ENCODE results near the gene NFIA. TPM values are rescaled to one million over a fixed set of nuclear protein-coding genes. Genes with fewer than 3 reads are reported as not detected.

NFIA gene
- total and polyA plus RNA-seq, 9 of the 15 experiments (the other 6 are each of a cell fraction or from before 2014, with no cell fraction given), result 5.3 to 24.9 (median 9.8) TPM

GRCh38 chr1:61130338-61131000, 48.1 kb downstream of the NFIA start:
- Histone ChIP-seq H3K9me1 (ENCODE audit: control insufficient read depth, insufficient read depth, low read length) (no peaks in the 10 kb centered on the region), H2AFZ (ENCODE audit: low read depth, low read length) (no peak overlapping the region), H3K4me3 (no peak overlapping the region), H3K9me3 (replicated peaks; ENCODE audit: control insufficient read depth, insufficient read depth, low read depth, low read length) (no peaks in the 10 kb centered on the region), H3K27ac (ENCODE audit: extremely low read depth, low read depth, low read length) (no peak overlapping the region), H3K27me3 (ENCODE audit: control insufficient read depth in 2 of 2, insufficient read depth in 2 of 2, low read length in 2 of 2) (no peaks in the 10 kb centered on the region), H3K79me2 (ENCODE audit: control insufficient read depth, insufficient read depth, low read length) (peaks cover 67% of the 10 kb centered on the region), H3K36me3 (ENCODE audit: control insufficient read depth, insufficient read depth, low read length) (peaks cover 6% of the 10 kb centered on the region; the same call in 1 of the 3 replicates), H4K20me1 (replicated peaks; ENCODE audit: control insufficient read depth, insufficient read depth, low read length) (no peaks in the 10 kb centered on the region), H3K4me2 (ENCODE audit: insufficient read depth, low read length) (no peak overlapping the region), H3K4me1 (replicated peaks in 1 of 2; ENCODE audit: control insufficient read depth in 2 of 2, insufficient read depth in 2 of 2, low read length in 2 of 2) (peaks cover 0 to 18% of the 10 kb centered on the region in 2 experiments; a peak in 3 of 5 replicates), H3K9ac (ENCODE audit: insufficient read depth in 1 of 2, low read depth in 2 of 2, low read length in 2 of 2) (no peak overlapping the region)
- CTCF ChIA-PET (ENCODE audit: low intra/inter-chr PET ratio), result no interaction called here
- in situ Hi-C loops (cut with MboI) (no loop called here), intact Hi-C loops (cut with micrococcal nuclease) (loop anchor here (5.0 kb wide), 1 partner anchor 153 kb away; no protein-coding TSS in a partner anchor)
- TF ChIP-seq KAT8 (IDR thresholded peaks at IDR 0.05; ENCODE audit: low read depth), result no peak
- no peak for TF ChIP-seq ZNF12 (CRISPR knock-in tag; IDR thresholded peaks at IDR 0.05)
- no peak for TF ChIP-seq E2F5 (CRISPR knock-in tag; IDR thresholded peaks at IDR 0.05)
- no peak for TF ChIP-seq BHLHE40 (IDR thresholded peaks at IDR 0.05; ENCODE audit: low read length)
- no peak for TF ChIP-seq ZNF174 (CRISPR knock-in tag; IDR thresholded peaks at IDR 0.05)
- TF ChIP-seq RBM22 (IDR thresholded peaks at IDR 0.05; ENCODE audit: low read depth, low read length, poor library complexity, severe bottlenecking), result no peak
- no peak for TF ChIP-seq NR1H2 (CRISPR knock-in tag; IDR thresholded peaks at IDR 0.05)
- no peak for TF ChIP-seq ZNF354B (CRISPR knock-in tag; IDR thresholded peaks at IDR 0.05)
- TF ChIP-seq NR2C2 (CRISPR knock-in tag; IDR thresholded peaks at IDR 0.05), result no peak
- no peak for TF ChIP-seq NR2C2 (tag; IDR thresholded peaks at IDR 0.05)
- POLR2A ChIA-PET, result interaction anchor here (1.5 to 2.3 kb wide), 2 partner anchors 9 to 10 kb away, joined by 6 to 11 read pairs; no protein-coding TSS in a partner anchor
- no TSS peak for BruUV-seq (replicated peaks)
- FAIRE-seq (no peak), ATAC-seq (no peak), DNase-seq (ENCODE audit: extremely low read depth in 1 of 4, low spot score in 3 of 4) (no peak)
- 72% methylated on average over 6 of the region's 6 CpGs for WGBS (ENCODE audit: insufficient coverage, low coverage, missing lambda C conversion rate)
